DOHH2 (cell line): ENCODE measurements around the gene TRIM58.

ENCODE experiments used
- H3F3A ChIP-seq: fragments of 200-600 bp; sonication (generic), shearing (Covaris generic); 2 replicates; pipeline ENCODE4 v1.6.0; 2016; ENCODE audit warnings: antibody characterized with exemption, mild to moderate bottlenecking; ENCODE audit not compliant: control insufficient read depth, insufficient read depth
- H3K27ac ChIP-seq: fragments of 200-600 bp; sonication (generic); 2 replicates; pipeline ENCODE4 v1.5.1; 2014; ENCODE audit warnings: low read depth, mild to moderate bottlenecking, low read length, moderate library complexity
- H3K27me3 ChIP-seq: fragments of 200-600 bp; sonication (generic); 2 replicates; pipeline ENCODE4 v1.6.1; 2014; ENCODE audit warnings: mild to moderate bottlenecking, low read length, mixed read lengths; ENCODE audit not compliant: control insufficient read depth
- H3K36me3 ChIP-seq: fragments of 200-600 bp; sonication (generic); 2 replicates; pipeline ENCODE4 v1.6.1; 2014; ENCODE audit warnings: mild to moderate bottlenecking, low read length, moderate library complexity, mixed read lengths; ENCODE audit not compliant: control insufficient read depth
- H3K4me1 ChIP-seq: fragments of 200-600 bp; sonication (generic); 2 replicates; pipeline ENCODE4 v1.6.1; 2014; ENCODE audit warnings: mild to moderate bottlenecking, low read length, mixed read lengths; ENCODE audit not compliant: control insufficient read depth
- H3K4me2 ChIP-seq: fragments of 200-600 bp; sonication (generic); 2 replicates; pipeline ENCODE4 v1.6.0; 2014; ENCODE audit warnings: mild to moderate bottlenecking, low read length, moderate library complexity
- H3K4me3 ChIP-seq: fragments of 200-600 bp; sonication (generic); 2 replicates; pipeline ENCODE4 v1.5.1; 2014; ENCODE audit warnings: mild to moderate bottlenecking, low read length, mixed read lengths
- H3K79me2 ChIP-seq: fragments of 200-600 bp; sonication (generic); 2 replicates; pipeline ENCODE4 v1.6.1; 2014; ENCODE audit warnings: mild to moderate bottlenecking, low read length, mixed read lengths; ENCODE audit not compliant: control insufficient read depth
- H3K9me2 ChIP-seq: fragments of 200-600 bp; sonication (generic); replicated peaks from 2 replicates; pipeline ENCODE4 v1.6.1; 2014; ENCODE audit warnings: mild to moderate bottlenecking, low read length, mixed read lengths; ENCODE audit not compliant: control insufficient read depth
- H3K9me3 ChIP-seq: fragments of 200-600 bp; sonication (generic); 2 replicates; pipeline ENCODE4 v1.6.1; 2014; ENCODE audit warnings: antibody characterized with exemption, low read length, mixed read lengths; ENCODE audit not compliant: control insufficient read depth, insufficient read depth
- H4K20me1 ChIP-seq: fragments of 200-600 bp; sonication (generic); 2 replicates; pipeline ENCODE4 v1.6.0; 2014; ENCODE audit warnings: low read depth, mild to moderate bottlenecking, antibody characterized with exemption, low read length, moderate library complexity; ENCODE audit not compliant: control insufficient read depth, insufficient read depth
- CTCF ChIP-seq: fragments of 200-600 bp; sonication (generic); IDR thresholded peaks from one replicate; pipeline ENCODE4 v1.5.1; 2014; ENCODE audit warnings: antibody characterized with exemption, mild to moderate bottlenecking, low read depth, low read length; ENCODE audit not compliant: poor library complexity, severe bottlenecking
- EZH2phosphoT487 ChIP-seq: fragments of 200-600 bp; sonication (generic); IDR thresholded peaks from 2 replicates; pipeline ENCODE4 v1.6.1; 2017; ENCODE audit warnings: borderline replicate concordance, mild to moderate bottlenecking, antibody characterized with exemption, low read length, moderate library complexity, mixed read lengths

TRIM58 gene

GRCh38 chr1:247825362-247825761 lies 31.6 kb upstream of the TRIM58 start:
- Histone ChIP-seq H3K9me3 (no peaks in the 10 kb centered on the region), H3F3A (no peaks in the 10 kb centered on the region), H3K27ac (no peak overlapping the region), H3K4me3 (no peak overlapping the region), H4K20me1 (no peaks in the 10 kb centered on the region), H3K27me3 (no peaks in the 10 kb centered on the region), H3K36me3 (no peaks in the 10 kb centered on the region), H3K79me2 (no peaks in the 10 kb centered on the region), H3K4me1 (peaks cover 13% of the 10 kb centered on the region), H3K9me2 (no peaks in the 10 kb centered on the region), H3K4me2 (no peak overlapping the region)
- no peak for TF ChIP-seq EZH2phosphoT487
- no peak for TF ChIP-seq CTCF

DNA sequence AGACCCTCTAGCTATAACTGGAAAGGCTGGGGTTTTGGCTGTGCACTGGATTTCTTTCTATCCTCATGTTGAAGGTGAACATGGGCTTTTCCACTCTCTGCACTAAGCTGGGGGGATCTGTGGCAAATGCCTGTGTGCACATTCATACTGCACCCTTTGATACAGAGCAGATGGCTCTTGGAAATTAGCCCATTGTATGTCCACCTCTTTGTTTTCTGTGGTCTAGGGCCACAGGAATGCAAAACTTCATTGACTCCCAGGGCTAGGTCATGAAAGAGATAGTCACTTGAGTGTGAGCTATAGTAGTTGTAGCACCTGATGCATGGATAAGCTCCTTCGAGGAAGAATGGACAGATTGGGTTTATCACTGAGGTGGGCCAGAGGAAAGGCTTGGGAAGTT lies 27.3 kb upstream of the TRIM58 start:
- no peaks in the 10 kb centered on the region for H3K9me3 ChIP-seq
- H3K27ac ChIP-seq = no peak overlapping the region
- no peaks in the 10 kb centered on the region for H3F3A ChIP-seq
- no peaks in the 10 kb centered on the region for H3K36me3 ChIP-seq
- H3K9me2 ChIP-seq = no peaks in the 10 kb centered on the region
- H3K4me2 ChIP-seq = no peak overlapping the region
- no peaks in the 10 kb centered on the region for H4K20me1 ChIP-seq
- TF ChIP-seq EZH2phosphoT487 = no peak
- no peak for TF ChIP-seq CTCF
- H3K27me3 ChIP-seq = no peaks in the 10 kb centered on the region
- no peaks in the 10 kb centered on the region for H3K79me2 ChIP-seq
- H3K4me3 ChIP-seq = no peak overlapping the region
- H3K4me1 ChIP-seq = peaks cover 1% of the 10 kb centered on the region

DNA sequence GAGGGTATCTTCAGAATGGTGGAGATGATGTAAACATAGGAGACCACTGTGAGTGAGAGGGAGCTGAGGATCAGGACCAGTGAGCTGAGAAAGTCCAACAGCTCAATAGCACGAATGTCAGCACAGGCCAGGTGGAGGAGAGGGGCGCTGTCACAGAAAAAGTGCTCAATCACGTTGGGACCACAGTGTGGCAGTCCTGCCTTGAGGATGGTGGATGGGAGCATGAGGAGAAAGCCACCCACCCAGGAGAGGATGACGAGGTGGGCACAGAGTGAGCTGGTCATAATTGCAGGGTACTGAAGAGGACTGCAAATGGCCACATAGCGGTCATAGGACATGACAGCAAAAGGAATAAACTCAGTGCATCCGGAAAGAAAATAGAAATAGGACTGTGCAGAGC lies 23.4 kb upstream of the TRIM58 start:
- Histone ChIP-seq H3K9me2 (no peaks in the 10 kb centered on the region), H3K9me3 (no peaks in the 10 kb centered on the region), H3K4me2 (no peak overlapping the region), H3K4me3 (no peak overlapping the region), H3K36me3 (no peaks in the 10 kb centered on the region), H4K20me1 (no peaks in the 10 kb centered on the region), H3F3A (no peaks in the 10 kb centered on the region), H3K79me2 (no peaks in the 10 kb centered on the region), H3K27ac (no peak overlapping the region), H3K4me1 (no peaks in the 10 kb centered on the region), H3K27me3 (no peaks in the 10 kb centered on the region)
- no peak for TF ChIP-seq EZH2phosphoT487
- no peak for TF ChIP-seq CTCF

DNA sequence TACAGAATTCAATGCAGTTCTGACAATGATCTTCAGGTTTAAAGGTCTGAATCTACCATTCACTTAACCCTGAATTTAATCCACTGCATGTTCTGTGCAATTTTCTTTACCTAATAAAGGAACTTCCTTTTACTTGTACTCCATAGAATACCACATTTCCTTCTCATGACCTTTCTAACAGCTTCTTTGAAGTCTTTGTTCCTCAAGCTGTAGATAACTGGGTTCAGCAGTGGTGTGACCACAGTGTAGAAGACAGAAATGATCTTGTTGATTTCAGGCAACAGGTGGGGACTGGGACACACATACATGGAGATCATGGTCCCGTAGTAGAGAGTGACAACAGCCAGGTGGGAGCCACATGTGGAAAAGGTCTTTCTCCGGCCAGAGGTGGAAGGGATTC lies 16.2 kb upstream of the TRIM58 start:
- Histone ChIP-seq H3K9me3 (no peaks in the 10 kb centered on the region), H3F3A (no peaks in the 10 kb centered on the region), H3K9me2 (no peaks in the 10 kb centered on the region), H3K4me1 (no peaks in the 10 kb centered on the region), H3K36me3 (no peaks in the 10 kb centered on the region), H3K4me2 (no peak overlapping the region), H4K20me1 (no peaks in the 10 kb centered on the region), H3K79me2 (no peaks in the 10 kb centered on the region), H3K27me3 (no peaks in the 10 kb centered on the region), H3K4me3 (no peak overlapping the region), H3K27ac (no peak overlapping the region)
- TF ChIP-seq CTCF = no peak
- TF ChIP-seq EZH2phosphoT487 = no peak
